Activated CD8-positive, alpha-beta T cell treated with anti-CD3 and anti-CD28 coated beads for 36 hours (primary cell): ENCODE data around the gene ANKLE1. TPM values are rescaled to one million over a fixed set of nuclear protein-coding genes. Genes with fewer than 3 reads are reported as not detected.

Experiments used
- ATAC-seq: fragments of 200-7000 bp; cut with Tn5 transposase; one replicate; pipeline ENCODE4 v1.10.0; 2021; ENCODE audit warnings: mild to moderate bottlenecking, moderate library complexity
- CTCF ChIA-PET: fragments of 350-600 bp; sonication (Branson Sonifier 250); formaldehyde crosslinking; loops from one replicate; lab custom pipeline; 2021; ENCODE audit warnings: antibody characterized with exemption; lab: Charles Lee
- POLR2A ChIA-PET: fragments of 350-600 bp; sonication (Branson Sonifier 250); formaldehyde crosslinking; loops from one replicate; lab custom pipeline; 2021; ENCODE audit warnings: antibody characterized with exemption; lab: Charles Lee
- DNase-seq: peaks from one replicate; pipeline ENCODE4 v3.0.0-alpha.2; 2020
- H3K27ac Mint-ChIP-seq: one replicate; pipeline ENCODE4 v1.8.0; 2021; ENCODE audit warnings: mild to moderate bottlenecking, mixed read lengths
- H3K27me3 Mint-ChIP-seq: one replicate; pipeline ENCODE4 v1.8.0; 2021; ENCODE audit warnings: mixed read lengths
- H3K36me3 Mint-ChIP-seq: one replicate; pipeline ENCODE4 v1.8.0; 2021; ENCODE audit warnings: low read depth, mixed read lengths
- H3K4me1 Mint-ChIP-seq: one replicate; pipeline ENCODE4 v1.8.0; 2021; ENCODE audit warnings: low read depth, mixed read lengths
- H3K4me3 Mint-ChIP-seq: one replicate; pipeline ENCODE4 v1.8.0; 2021; ENCODE audit warnings: mild to moderate bottlenecking, moderate library complexity, mixed read lengths
- H3K9me3 Mint-ChIP-seq: one replicate; pipeline ENCODE4 v1.8.0; 2021; ENCODE audit warnings: mixed read lengths
- intact Hi-C: fragments of 100-400 bp; cut with micrococcal nuclease; formaldehyde crosslinking; loops from one replicate; pipeline ENCODE4 v1.10.0; 2022
- total RNA-seq, 2 experiments: library from RNA; stranded (reverse); gene quantifications; one replicate each; pipeline ENCODE4 v1.2.3, GENCODE V29; 2021
- TF ChIP-seq, protein P1 (sequence below): fragments of 200-600 bp; IDR thresholded peaks from one replicate; pipeline ENCODE4 v1.8.0; 2022; ENCODE audit warnings: antibody characterized with exemption, mild to moderate bottlenecking

The ANKLE1 gene
- total RNA-seq, 2 experiments from 2014 or later: 15.9 to 18.4 TPM

DNA sequence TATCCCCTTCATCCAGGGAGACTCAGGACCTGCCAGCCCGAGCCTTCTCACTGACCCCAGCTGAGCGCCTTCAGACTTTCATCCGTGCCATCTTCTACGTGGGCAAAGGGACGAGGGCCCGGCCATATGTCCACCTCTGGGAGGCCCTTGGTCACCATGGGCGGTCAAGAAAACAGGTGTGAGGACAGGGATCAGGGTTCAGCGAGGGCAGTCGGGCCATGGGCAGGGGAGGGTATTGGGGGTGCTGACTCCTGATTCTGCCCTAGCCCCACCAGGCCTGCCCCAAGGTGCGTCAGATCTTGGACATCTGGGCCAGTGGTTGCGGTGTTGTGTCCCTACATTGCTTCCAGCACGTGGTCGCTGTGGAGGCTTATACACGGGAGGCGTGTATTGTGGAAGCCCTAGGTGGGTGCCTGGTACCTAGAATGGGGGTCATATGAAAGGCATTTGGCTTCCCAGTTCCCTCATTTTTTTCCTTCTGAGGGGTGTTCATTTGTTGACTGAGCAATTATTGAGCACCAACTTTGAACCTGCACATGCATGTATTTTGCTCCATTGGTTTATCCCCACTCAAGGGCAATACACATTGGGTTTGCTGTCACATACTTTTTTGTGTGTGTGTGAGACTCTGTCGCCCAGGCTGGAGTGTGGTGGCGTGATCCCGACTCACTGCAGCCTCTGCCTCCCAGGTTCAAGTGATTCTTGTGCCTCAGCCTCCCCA, 3.9 kb downstream of the ANKLE1 start:
- Mint-ChIP-seq H3K27me3 (no peaks in the 10 kb centered on the region), H3K27ac (no peak overlapping the region), H3K9me3 (no peaks in the 10 kb centered on the region), H3K36me3 (peaks cover 24% of the 10 kb centered on the region), H3K4me3 (no peak overlapping the region), H3K4me1 (peaks cover 6% of the 10 kb centered on the region)
- TF ChIP-seq, protein P1, sequence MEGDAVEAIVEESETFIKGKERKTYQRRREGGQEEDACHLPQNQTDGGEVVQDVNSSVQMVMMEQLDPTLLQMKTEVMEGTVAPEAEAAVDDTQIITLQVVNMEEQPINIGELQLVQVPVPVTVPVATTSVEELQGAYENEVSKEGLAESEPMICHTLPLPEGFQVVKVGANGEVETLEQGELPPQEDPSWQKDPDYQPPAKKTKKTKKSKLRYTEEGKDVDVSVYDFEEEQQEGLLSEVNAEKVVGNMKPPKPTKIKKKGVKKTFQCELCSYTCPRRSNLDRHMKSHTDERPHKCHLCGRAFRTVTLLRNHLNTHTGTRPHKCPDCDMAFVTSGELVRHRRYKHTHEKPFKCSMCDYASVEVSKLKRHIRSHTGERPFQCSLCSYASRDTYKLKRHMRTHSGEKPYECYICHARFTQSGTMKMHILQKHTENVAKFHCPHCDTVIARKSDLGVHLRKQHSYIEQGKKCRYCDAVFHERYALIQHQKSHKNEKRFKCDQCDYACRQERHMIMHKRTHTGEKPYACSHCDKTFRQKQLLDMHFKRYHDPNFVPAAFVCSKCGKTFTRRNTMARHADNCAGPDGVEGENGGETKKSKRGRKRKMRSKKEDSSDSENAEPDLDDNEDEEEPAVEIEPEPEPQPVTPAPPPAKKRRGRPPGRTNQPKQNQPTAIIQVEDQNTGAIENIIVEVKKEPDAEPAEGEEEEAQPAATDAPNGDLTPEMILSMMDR: no peak
- intact Hi-C loops: no loop called here
- POLR2A ChIA-PET: no interaction called here
- no peak for DNase-seq
- ATAC-seq: no peak
- CTCF ChIA-PET: interaction anchor here (1.3 kb wide), 1 partner anchor 25 kb away, joined by 8 read pairs; no protein-coding TSS in a partner anchor

DNA sequence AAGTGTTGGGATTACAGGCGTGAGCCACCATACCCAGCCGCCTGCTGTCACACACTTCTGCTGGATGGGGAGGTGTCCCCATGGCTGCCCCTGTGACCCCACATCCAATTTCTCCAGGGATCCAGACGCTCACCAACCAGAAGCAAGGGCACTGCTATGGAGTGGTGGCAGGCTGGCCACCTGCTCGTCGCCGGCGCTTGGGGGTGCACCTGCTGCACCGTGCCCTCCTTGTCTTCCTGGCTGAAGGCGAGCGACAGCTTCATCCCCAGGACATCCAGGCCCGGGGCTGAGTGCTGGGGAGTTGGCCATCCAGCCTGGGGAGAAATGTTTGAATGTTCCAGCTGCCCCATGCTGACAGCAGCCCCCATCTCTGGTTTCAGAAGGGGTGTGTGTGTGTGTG, 4.6 kb downstream of the ANKLE1 start:
- ChIA-PET POLR2A (no interaction called here), CTCF (interaction anchor here (1.3 kb wide), 1 partner anchor 26 kb away, joined by 8 read pairs; no protein-coding TSS in a partner anchor)
- ATAC-seq (no peak), DNase-seq (no peak)
- Mint-ChIP-seq H3K27me3 (no peaks in the 10 kb centered on the region), H3K4me1 (peaks cover 3% of the 10 kb centered on the region), H3K27ac (no peak overlapping the region), H3K9me3 (no peaks in the 10 kb centered on the region), H3K36me3 (peaks cover 24% of the 10 kb centered on the region), H3K4me3 (no peak overlapping the region)
- intact Hi-C loops: no loop called here
- TF ChIP-seq, protein P1: no peak

DNA sequence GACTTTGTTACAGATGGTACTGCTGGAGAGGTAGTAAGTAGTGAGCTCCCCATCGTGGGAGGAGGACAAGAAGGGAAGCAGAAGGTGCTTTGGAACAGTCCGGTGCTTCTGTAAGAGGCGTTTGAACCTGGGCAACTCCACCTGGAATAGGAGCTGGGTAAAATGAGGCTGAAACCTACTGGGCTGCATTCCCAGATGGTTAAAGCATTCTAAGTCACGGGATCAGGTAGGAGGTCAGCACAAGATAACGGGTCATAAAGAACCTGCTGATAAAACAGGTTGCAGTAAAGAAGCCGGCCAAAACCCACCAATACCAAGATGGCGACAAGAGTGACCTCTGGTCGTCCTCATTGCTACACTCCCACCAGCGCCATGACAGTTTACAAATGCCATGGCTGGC, 5.1 kb downstream of the ANKLE1 start:
- Mint-ChIP-seq H3K9me3 (no peaks in the 10 kb centered on the region), H3K4me3 (no peak overlapping the region), H3K27me3 (no peaks in the 10 kb centered on the region), H3K4me1 (peaks cover under 1% of the 10 kb centered on the region), H3K27ac (no peak overlapping the region), H3K36me3 (peaks cover 24% of the 10 kb centered on the region)
- ChIA-PET CTCF (interaction anchor here (1.3 kb wide), 1 partner anchor 26 kb away, joined by 8 read pairs; no protein-coding TSS in a partner anchor), POLR2A (no interaction called here)
- TF ChIP-seq, protein P1: no peak
- ATAC-seq (no peak), DNase-seq (no peak)
- intact Hi-C loops: no loop called here

DNA sequence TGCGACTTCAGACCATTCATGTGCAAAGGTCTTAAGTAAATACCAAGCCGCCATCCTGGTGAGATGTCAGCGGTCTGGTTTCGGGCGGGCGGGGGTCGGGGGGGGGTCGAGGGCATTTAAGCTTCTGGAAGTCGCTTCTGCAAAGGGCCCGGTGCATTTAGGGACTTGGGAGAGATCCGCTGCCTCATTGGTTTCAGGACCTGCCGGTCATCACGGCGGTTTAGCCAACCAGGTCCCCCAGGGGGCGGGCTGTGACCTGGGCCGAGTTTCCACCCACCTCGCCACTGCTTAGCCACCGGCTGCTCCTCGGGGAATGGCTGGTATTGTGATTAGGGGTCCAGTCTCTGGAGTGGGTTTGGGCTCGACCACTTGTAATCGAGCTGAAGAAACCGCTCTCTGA, 7.8 kb downstream of the ANKLE1 start:
- TF ChIP-seq, protein P1: no peak
- H3K27ac Mint-ChIP-seq: no peak overlapping the region
- intact Hi-C loops: no loop called here
- no peak overlapping the region for H3K4me3 Mint-ChIP-seq
- POLR2A ChIA-PET: interaction anchor here (1.7 kb wide), 1 partner anchor 23 kb away, joined by 4 read pairs; no protein-coding TSS in a partner anchor
- H3K4me1 Mint-ChIP-seq: peaks cover 3% of the 10 kb centered on the region
- ATAC-seq: peak; percentile 25
- H3K27me3 Mint-ChIP-seq: no peaks in the 10 kb centered on the region
- H3K9me3 Mint-ChIP-seq: no peaks in the 10 kb centered on the region
- peak; percentile 79 for DNase-seq
- CTCF ChIA-PET: interaction anchor here (1.6 to 1.7 kb wide), 2 partner anchors 22 to 34 kb away, joined by 3 to 5 read pairs; partner anchors contain the start of gene BABAM1
- H3K36me3 Mint-ChIP-seq: peaks cover 12% of the 10 kb centered on the region
